HCT116 (cell line): ENCODE measurements around the gene CFAP74. TPM values are rescaled to one million over a fixed set of nuclear protein-coding genes. Genes with fewer than 3 reads are reported as not detected.

Source experiments
- ATAC-seq: fragments of 200-7000 bp; cut with Tn5 transposase; 2 replicates; pipeline ENCODE4 v1.9.1; 2020; ENCODE audit warnings: mild to moderate bottlenecking, moderate library complexity
- BruUV-seq: library from RNA; stranded (reverse); fragments of 400-500 nt; replicated peaks from 2 replicates; lab custom pipeline; 2021; lab: Mats Ljungman, UMichigan
- CTCF ChIA-PET: fragments of 300-600 bp; sonication (Branson Sonifier 250); formaldehyde crosslinking; loops from one replicate; lab custom pipeline; 2021; ENCODE audit warnings: antibody characterized with exemption; lab: Charles Lee
- POLR2A ChIA-PET: fragments of 300-600, 350-600 bp; sonication (Branson Sonifier 250); formaldehyde crosslinking; loops from one replicate; lab custom pipeline; 2021; ENCODE audit warnings: antibody characterized with exemption; lab: Charles Lee
- RAD21 ChIA-PET, 2 experiments: fragments of 300-600 bp; sonication (Branson Sonifier 250); formaldehyde crosslinking; loops; one replicate each; lab custom pipeline; 2023; ENCODE audit warnings: low total read pairs in 2 of 2; ENCODE audit not compliant: uncharacterized antibody in 2 of 2, unreplicated experiment in 2 of 2, low non-redundant PET in 1 of 2; lab: Charles Lee
- DNase-seq: peaks from one replicate; pipeline ENCODE4 v3.0.0-alpha.2; 2010; ENCODE audit warnings: low read depth, low spot score
- H2AFZ ChIP-seq: fragments of 200-600 bp; shearing (Covaris generic), sonication (generic); 2 replicates; pipeline ENCODE4 v1.6.1; 2017; ENCODE audit warnings: low read depth, mixed run types, mixed read lengths, antibody characterized with exemption, low read length; ENCODE audit not compliant: poor library complexity, severe bottlenecking
- H3K27ac ChIP-seq: 2 replicates; pipeline ENCODE4 v1.5.1; 2012; ENCODE audit warnings: low read depth, low read length
- H3K27me3 ChIP-seq: fragments of 200-600 bp; sonication (generic); 2 replicates; pipeline ENCODE4 v1.6.1; 2016; ENCODE audit warnings: mixed run types, low read length, mixed read lengths; ENCODE audit not compliant: insufficient read depth
- H3K36me3 ChIP-seq, 2 experiments: fragments of 200-500 bp in 1 of 2; fragments of 200-600 bp in 1 of 2; sonication (Bioruptor generic) in 1 of 2; sonication (generic) in 1 of 2; 2 replicates each; pipeline versions ENCODE4 v1.5.1 to v1.6.1; 2014 to 2016; ENCODE audit warnings: low read length in 2 of 2, inconsistent platforms in 1 of 2, mixed read lengths in 1 of 2, mixed run types in 1 of 2; ENCODE audit not compliant: insufficient read depth in 2 of 2, control insufficient read depth in 1 of 2
- H3K4me1 ChIP-seq, 2 experiments: fragments of 200-600 bp in 1 of 2; sonication (generic) in 1 of 2; 2 replicates each; pipeline versions ENCODE4 v1.5.1 to v1.6.1; 2012 to 2017; ENCODE audit warnings: low read length in 2 of 2, inconsistent platforms in 1 of 2, mild to moderate bottlenecking in 1 of 2, mixed read lengths in 1 of 2, mixed run types in 1 of 2, moderate library complexity in 1 of 2; ENCODE audit not compliant: insufficient read depth in 2 of 2, control insufficient read depth in 1 of 2
- H3K4me2 ChIP-seq: fragments of 200-600 bp; sonication (generic); 2 replicates; pipeline ENCODE4 v1.6.1; 2017; ENCODE audit warnings: mixed run types, low read length, mixed read lengths
- H3K4me3 ChIP-seq, 2 experiments: fragments of 200-600 bp in 1 of 2; sonication (generic) in 1 of 2; replicated peaks in 1 of 2; 2 replicates each; pipeline ENCODE4 v1.5.1; 2011 to 2016; ENCODE audit warnings: low read length in 2 of 2, control low read depth in 1 of 2, low read depth in 1 of 2, mild to moderate bottlenecking in 1 of 2, mixed read lengths in 1 of 2, mixed run types in 1 of 2
- H3K79me2 ChIP-seq: fragments of 200-600 bp; sonication (generic); 2 replicates; pipeline ENCODE4 v1.6.1; 2017; ENCODE audit warnings: mild to moderate bottlenecking, mixed run types, low read length, moderate library complexity, mixed read lengths; ENCODE audit not compliant: insufficient read depth
- H3K9ac ChIP-seq: fragments of 200-600 bp; sonication (generic); 2 replicates; pipeline ENCODE4 v1.6.1; 2016; ENCODE audit warnings: low read length, mixed read lengths
- H3K9me2 ChIP-seq: fragments of 200-600 bp; sonication (generic), shearing (Covaris generic); 2 replicates; pipeline ENCODE4 v1.6.1; 2017; ENCODE audit warnings: mixed run types, mild to moderate bottlenecking, moderate library complexity; ENCODE audit not compliant: insufficient read depth
- H3K9me3 ChIP-seq, 2 experiments: fragments of 200-500 bp in 1 of 2; fragments of 200-600 bp in 1 of 2; sonication (Bioruptor generic) in 1 of 2; sonication (generic) in 1 of 2; 2 replicates each; pipeline ENCODE4 v1.6.1; 2014 to 2017; ENCODE audit warnings: low read length in 2 of 2, mixed read lengths in 2 of 2, inconsistent platforms in 1 of 2, low read depth in 1 of 2, mild to moderate bottlenecking in 1 of 2, mixed run types in 1 of 2, moderate library complexity in 1 of 2; ENCODE audit not compliant: control insufficient read depth in 1 of 2, insufficient read depth in 1 of 2
- H4K20me1 ChIP-seq: fragments of 200-600 bp; sonication (generic), shearing (Covaris generic); 2 replicates; pipeline ENCODE4 v1.6.1; 2017; ENCODE audit warnings: mixed run types, mild to moderate bottlenecking, moderate library complexity; ENCODE audit not compliant: insufficient read depth
- CBX3 ChIP-seq: IDR thresholded peaks from 2 replicates; pipeline ENCODE4 v1.6.1; 2012; ENCODE audit warnings: low read depth
- ELF1 ChIP-seq: IDR thresholded peaks from 2 replicates; pipeline ENCODE4 v1.6.1; 2012; ENCODE audit warnings: low read depth, borderline replicate concordance
- EZH2 ChIP-seq: fragments of 200-600 bp; sonication (generic); IDR thresholded peaks from 2 replicates; pipeline ENCODE4 v1.6.1; 2017; ENCODE audit warnings: antibody characterized with exemption, mixed run types
- EZH2phosphoT487 ChIP-seq: fragments of 200-600 bp; IDR thresholded peaks from 2 replicates; pipeline ENCODE4 v1.6.1; 2018; ENCODE audit warnings: antibody characterized with exemption, borderline replicate concordance
- FOSL1 ChIP-seq: IDR thresholded peaks from 2 replicates; pipeline ENCODE4 v1.6.1; 2012; ENCODE audit warnings: low read depth
- POLR2A ChIP-seq: IDR thresholded peaks from 2 replicates; pipeline ENCODE4 v1.7.0; 2011; ENCODE audit warnings: borderline replicate concordance; ENCODE audit not compliant: insufficient read depth, insufficient read length; ENCODE audit errors: extremely low read depth
- POLR2AphosphoS5 ChIP-seq: IDR thresholded peaks from 2 replicates; pipeline ENCODE4 v1.6.1; 2011; ENCODE audit warnings: mild to moderate bottlenecking, low read depth, low read length, moderate library complexity
- SIN3A ChIP-seq: IDR thresholded peaks from 2 replicates; pipeline ENCODE4 v1.6.1; 2012; ENCODE audit warnings: low read depth
- SP1 ChIP-seq: IDR thresholded peaks from 2 replicates; pipeline ENCODE4 v1.6.1; 2012; ENCODE audit warnings: low read depth
- SRF ChIP-seq: IDR thresholded peaks from 2 replicates; pipeline ENCODE4 v1.6.1; 2012; ENCODE audit warnings: low read depth
- TCF7L2 ChIP-seq: IDR thresholded peaks from 2 replicates; pipeline ENCODE4 v1.7.0; 2011; ENCODE audit warnings: borderline replicate concordance, inconsistent platforms; ENCODE audit not compliant: insufficient read depth, insufficient read length; ENCODE audit errors: extremely low read depth
- intact Hi-C: fragments of 100-400 bp; cut with micrococcal nuclease; formaldehyde crosslinking; loops from 2 replicates; pipeline ENCODE4 v1.10.0; 2022
- total RNA-seq: library from RNA; stranded (reverse); gene quantifications from one replicate; pipeline ENCODE4 v1.2.1, GENCODE V29; 2021; ENCODE audit not compliant: unreplicated experiment
- TF ChIP-seq, protein P1 (sequence below): IDR thresholded peaks from 2 replicates; pipeline ENCODE4 v1.6.1; 2011; ENCODE audit warnings: mild to moderate bottlenecking, low read length, moderate library complexity; ENCODE audit not compliant: insufficient replicate concordance; ENCODE audit errors: extremely low read depth
- TF ChIP-seq, protein P2 (sequence below): IDR thresholded peaks from 2 replicates; pipeline ENCODE4 v1.6.1; 2012; ENCODE audit warnings: low read depth
- TF ChIP-seq, protein P3 (sequence below): IDR thresholded peaks from 2 replicates; pipeline ENCODE4 v1.6.1; 2012
- TF ChIP-seq, protein P4 (sequence below), 3 experiments: fragments of 200-600 bp in 1 of 3; sonication (generic) in 1 of 3; IDR thresholded peaks in 2 of 3; conservative IDR thresholded peaks in 1 of 3; 2 replicates each; pipeline ENCODE4 v1.5.1; 2012 to 2017; ENCODE audit warnings: low read depth in 2 of 3, low read length in 2 of 3, antibody characterized with exemption in 1 of 3, borderline replicate concordance in 1 of 3, control low read depth in 1 of 3, mild to moderate bottlenecking in 1 of 3, mixed read lengths in 1 of 3, mixed run types in 1 of 3, moderate library complexity in 1 of 3; ENCODE audit not compliant: insufficient read depth in 1 of 3
- TF ChIP-seq, protein P5 (sequence below): IDR thresholded peaks from 2 replicates; pipeline ENCODE4 v1.6.1; 2012

The CFAP74 gene
- total RNA-seq, 1 experiment from 2014 or later: 4.9 TPM

DNA sequence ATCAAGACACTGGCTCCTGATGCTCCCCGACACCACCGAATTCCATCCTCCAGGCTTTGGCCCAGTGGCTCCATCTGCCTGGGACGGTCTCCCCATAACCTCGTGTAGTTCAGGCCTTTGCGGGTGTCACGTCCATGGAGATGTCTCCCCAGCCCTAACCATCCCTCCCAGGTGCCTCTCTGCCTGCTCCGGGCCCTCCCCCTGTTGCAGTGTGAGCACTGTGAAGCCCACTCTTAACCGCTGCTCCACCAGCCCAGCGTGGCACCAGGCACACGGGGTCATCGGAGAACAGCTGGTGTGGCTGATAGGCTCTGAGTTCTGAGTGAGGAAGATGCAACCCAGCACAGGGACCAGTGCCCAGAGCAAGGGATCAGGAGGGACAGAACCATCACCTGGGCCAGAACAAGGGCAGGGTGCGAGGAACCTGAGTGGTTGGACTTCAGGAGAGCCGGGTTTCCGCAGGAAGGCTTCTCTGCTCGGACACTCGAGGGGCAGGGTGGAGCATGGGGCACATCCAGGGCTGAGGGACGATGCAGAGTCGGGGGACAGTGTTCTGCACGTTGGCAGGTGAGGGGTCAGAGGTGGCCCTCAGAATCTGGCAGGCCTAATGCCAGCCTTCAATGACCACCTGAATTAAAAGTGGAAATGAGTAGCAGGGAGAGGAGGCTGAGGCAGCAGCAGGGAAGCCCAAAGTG, 110.1 kb downstream of the CFAP74 start:
- Histone ChIP-seq H3K36me3 (no peaks in the 10 kb centered on the region), H3K9ac (no peak overlapping the region), H2AFZ (no peak overlapping the region), H3K4me1 (peaks cover 38 to 60% of the 10 kb centered on the region in 2 experiments), H3K79me2 (peaks cover 18% of the 10 kb centered on the region), H3K9me3 (no peaks in the 10 kb centered on the region), H4K20me1 (peaks cover 7% of the 10 kb centered on the region; the same call in 1 of the 2 replicates), H3K27me3 (no peaks in the 10 kb centered on the region), H3K4me3 (no peak overlapping the region), H3K4me2 (no peak overlapping the region)
- no peak for DNase-seq
- no peak for ATAC-seq
- RAD21 ChIA-PET: no interaction called here
- intact Hi-C loops: no loop called here
- BruUV-seq: no TSS peak
- no peak for TF ChIP-seq EZH2phosphoT487
- TF ChIP-seq, protein P1, sequence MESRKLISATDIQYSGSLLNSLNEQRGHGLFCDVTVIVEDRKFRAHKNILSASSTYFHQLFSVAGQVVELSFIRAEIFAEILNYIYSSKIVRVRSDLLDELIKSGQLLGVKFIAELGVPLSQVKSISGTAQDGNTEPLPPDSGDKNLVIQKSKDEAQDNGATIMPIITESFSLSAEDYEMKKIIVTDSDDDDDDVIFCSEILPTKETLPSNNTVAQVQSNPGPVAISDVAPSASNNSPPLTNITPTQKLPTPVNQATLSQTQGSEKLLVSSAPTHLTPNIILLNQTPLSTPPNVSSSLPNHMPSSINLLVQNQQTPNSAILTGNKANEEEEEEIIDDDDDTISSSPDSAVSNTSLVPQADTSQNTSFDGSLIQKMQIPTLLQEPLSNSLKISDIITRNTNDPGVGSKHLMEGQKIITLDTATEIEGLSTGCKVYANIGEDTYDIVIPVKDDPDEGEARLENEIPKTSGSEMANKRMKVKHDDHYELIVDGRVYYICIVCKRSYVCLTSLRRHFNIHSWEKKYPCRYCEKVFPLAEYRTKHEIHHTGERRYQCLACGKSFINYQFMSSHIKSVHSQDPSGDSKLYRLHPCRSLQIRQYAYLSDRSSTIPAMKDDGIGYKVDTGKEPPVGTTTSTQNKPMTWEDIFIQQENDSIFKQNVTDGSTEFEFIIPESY: no peak
- TF ChIP-seq ELF1: no peak
- TF ChIP-seq, protein P2, sequence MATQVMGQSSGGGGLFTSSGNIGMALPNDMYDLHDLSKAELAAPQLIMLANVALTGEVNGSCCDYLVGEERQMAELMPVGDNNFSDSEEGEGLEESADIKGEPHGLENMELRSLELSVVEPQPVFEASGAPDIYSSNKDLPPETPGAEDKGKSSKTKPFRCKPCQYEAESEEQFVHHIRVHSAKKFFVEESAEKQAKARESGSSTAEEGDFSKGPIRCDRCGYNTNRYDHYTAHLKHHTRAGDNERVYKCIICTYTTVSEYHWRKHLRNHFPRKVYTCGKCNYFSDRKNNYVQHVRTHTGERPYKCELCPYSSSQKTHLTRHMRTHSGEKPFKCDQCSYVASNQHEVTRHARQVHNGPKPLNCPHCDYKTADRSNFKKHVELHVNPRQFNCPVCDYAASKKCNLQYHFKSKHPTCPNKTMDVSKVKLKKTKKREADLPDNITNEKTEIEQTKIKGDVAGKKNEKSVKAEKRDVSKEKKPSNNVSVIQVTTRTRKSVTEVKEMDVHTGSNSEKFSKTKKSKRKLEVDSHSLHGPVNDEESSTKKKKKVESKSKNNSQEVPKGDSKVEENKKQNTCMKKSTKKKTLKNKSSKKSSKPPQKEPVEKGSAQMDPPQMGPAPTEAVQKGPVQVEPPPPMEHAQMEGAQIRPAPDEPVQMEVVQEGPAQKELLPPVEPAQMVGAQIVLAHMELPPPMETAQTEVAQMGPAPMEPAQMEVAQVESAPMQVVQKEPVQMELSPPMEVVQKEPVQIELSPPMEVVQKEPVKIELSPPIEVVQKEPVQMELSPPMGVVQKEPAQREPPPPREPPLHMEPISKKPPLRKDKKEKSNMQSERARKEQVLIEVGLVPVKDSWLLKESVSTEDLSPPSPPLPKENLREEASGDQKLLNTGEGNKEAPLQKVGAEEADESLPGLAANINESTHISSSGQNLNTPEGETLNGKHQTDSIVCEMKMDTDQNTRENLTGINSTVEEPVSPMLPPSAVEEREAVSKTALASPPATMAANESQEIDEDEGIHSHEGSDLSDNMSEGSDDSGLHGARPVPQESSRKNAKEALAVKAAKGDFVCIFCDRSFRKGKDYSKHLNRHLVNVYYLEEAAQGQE: no peak
- no peak for TF ChIP-seq SRF
- TF ChIP-seq POLR2AphosphoS5: no peak
- TF ChIP-seq, protein P3, sequence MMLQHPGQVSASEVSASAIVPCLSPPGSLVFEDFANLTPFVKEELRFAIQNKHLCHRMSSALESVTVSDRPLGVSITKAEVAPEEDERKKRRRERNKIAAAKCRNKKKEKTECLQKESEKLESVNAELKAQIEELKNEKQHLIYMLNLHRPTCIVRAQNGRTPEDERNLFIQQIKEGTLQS: no peak
- TF ChIP-seq, protein P4, sequence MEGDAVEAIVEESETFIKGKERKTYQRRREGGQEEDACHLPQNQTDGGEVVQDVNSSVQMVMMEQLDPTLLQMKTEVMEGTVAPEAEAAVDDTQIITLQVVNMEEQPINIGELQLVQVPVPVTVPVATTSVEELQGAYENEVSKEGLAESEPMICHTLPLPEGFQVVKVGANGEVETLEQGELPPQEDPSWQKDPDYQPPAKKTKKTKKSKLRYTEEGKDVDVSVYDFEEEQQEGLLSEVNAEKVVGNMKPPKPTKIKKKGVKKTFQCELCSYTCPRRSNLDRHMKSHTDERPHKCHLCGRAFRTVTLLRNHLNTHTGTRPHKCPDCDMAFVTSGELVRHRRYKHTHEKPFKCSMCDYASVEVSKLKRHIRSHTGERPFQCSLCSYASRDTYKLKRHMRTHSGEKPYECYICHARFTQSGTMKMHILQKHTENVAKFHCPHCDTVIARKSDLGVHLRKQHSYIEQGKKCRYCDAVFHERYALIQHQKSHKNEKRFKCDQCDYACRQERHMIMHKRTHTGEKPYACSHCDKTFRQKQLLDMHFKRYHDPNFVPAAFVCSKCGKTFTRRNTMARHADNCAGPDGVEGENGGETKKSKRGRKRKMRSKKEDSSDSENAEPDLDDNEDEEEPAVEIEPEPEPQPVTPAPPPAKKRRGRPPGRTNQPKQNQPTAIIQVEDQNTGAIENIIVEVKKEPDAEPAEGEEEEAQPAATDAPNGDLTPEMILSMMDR (IDR thresholded peaks at IDR 0.05 in 2 of 3, conservative IDR thresholded peaks at IDR 0.05 in 1 of 3; ENCODE audit: borderline replicate concordance in 1 of 3, insufficient read depth in 1 of 3, low read depth in 2 of 3, low read length in 2 of 3): no peak
- TF ChIP-seq SP1: no peak
- no peak for TF ChIP-seq SIN3A
- TF ChIP-seq CBX3: no peak
- TF ChIP-seq EZH2: no peak
- TF ChIP-seq TCF7L2: no peak
- TF ChIP-seq, protein P5, sequence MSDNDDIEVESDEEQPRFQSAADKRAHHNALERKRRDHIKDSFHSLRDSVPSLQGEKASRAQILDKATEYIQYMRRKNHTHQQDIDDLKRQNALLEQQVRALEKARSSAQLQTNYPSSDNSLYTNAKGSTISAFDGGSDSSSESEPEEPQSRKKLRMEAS: no peak
- no peak for TF ChIP-seq POLR2A
- no peak for TF ChIP-seq FOSL1
- TF ChIP-seq, all 23 proteins: peak for 0
- no peaks in the 10 kb centered on the region for H3K9me2 ChIP-seq
- no peak overlapping the region for H3K27ac ChIP-seq
- CTCF ChIA-PET: no interaction called here
- POLR2A ChIA-PET: interaction anchor here (1.1 kb wide), 1 partner anchor 12 kb away, joined by 3 read pairs; no protein-coding TSS in a partner anchor
